GM19372 (cell line): ENCODE results near the gene AAGAB.
"Not testable (repeated sequence)": the region's sequence is repeated elsewhere in the genome, so short reads cannot be mapped to it uniquely, and the experiment has no call there.

Source experiments
- ATAC-seq: cut with Tn5 transposase; IDR thresholded peaks from one replicate; pipeline ENCODE4 v1.9.1; 2021; ENCODE audit warnings: mild to moderate bottlenecking, low read depth, moderate library complexity; ENCODE audit not compliant: unreplicated experiment

AAGAB gene

GRCh38 chr15:67154249-67154648 lies 100.2 kb downstream of the AAGAB start:
- no peak for ATAC-seq

- not testable (repeated sequence) for ATAC-seq
Measured at GRCh38 chr15:67153044-67153443, 101.4 kb downstream of the AAGAB start.

- no peak for ATAC-seq
Measured at GRCh38 chr15:67152429-67152828, 102.0 kb downstream of the AAGAB start.
